Transverse colon (tissue), 4 donors: ENCODE results near the gene SESN3.

Experiments
- POLR2A ChIP-seq: fragments of 450-650 bp; IDR thresholded peaks from one replicate; pipeline ENCODE4 v1.6.1; 2016; ENCODE audit warnings: antibody characterized with exemption, mild to moderate bottlenecking, moderate library complexity
- POLR2AphosphoS5 ChIP-seq, 3 donors: sonication (generic); formaldehyde crosslinking; IDR thresholded peaks; one replicate each; pipeline ENCODE4 v1.6.1; 2016; ENCODE audit warnings: antibody characterized with exemption in 3 of 3
- TF ChIP-seq, protein P1 (sequence below), 5 experiments: fragments of 200-600 bp in 3 of 5; fragments of 450-650 bp in 2 of 5; sonication (generic) in 3 of 5; IDR thresholded peaks; 1 replicate in 2 of 5; 2 replicates in 3 of 5; pipeline ENCODE4 v1.5.1; 2016 to 2017; ENCODE audit warnings: antibody characterized with exemption in 5 of 5, inconsistent platforms in 3 of 5, mild to moderate bottlenecking in 2 of 5, moderate library complexity in 1 of 5

GRCh38 chr11:95121698-95122097, 109.3 kb downstream of the SESN3 start:
- TF ChIP-seq, protein P1, sequence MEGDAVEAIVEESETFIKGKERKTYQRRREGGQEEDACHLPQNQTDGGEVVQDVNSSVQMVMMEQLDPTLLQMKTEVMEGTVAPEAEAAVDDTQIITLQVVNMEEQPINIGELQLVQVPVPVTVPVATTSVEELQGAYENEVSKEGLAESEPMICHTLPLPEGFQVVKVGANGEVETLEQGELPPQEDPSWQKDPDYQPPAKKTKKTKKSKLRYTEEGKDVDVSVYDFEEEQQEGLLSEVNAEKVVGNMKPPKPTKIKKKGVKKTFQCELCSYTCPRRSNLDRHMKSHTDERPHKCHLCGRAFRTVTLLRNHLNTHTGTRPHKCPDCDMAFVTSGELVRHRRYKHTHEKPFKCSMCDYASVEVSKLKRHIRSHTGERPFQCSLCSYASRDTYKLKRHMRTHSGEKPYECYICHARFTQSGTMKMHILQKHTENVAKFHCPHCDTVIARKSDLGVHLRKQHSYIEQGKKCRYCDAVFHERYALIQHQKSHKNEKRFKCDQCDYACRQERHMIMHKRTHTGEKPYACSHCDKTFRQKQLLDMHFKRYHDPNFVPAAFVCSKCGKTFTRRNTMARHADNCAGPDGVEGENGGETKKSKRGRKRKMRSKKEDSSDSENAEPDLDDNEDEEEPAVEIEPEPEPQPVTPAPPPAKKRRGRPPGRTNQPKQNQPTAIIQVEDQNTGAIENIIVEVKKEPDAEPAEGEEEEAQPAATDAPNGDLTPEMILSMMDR (IDR thresholded peaks at IDR 0.05) = no peak
- no peak for TF ChIP-seq POLR2AphosphoS5 (IDR thresholded peaks at IDR 0.05)
- TF ChIP-seq POLR2A = no peak
